GM18499 (cell line): ENCODE results near the gene KLLN.
"Not testable (repeated sequence)": the region's sequence is repeated elsewhere in the genome, so short reads cannot be mapped to it uniquely, and the experiment has no call there.

Source experiments
- ATAC-seq: cut with Tn5 transposase; IDR thresholded peaks from one replicate; pipeline ENCODE4 v1.9.1; 2021; ENCODE audit warnings: moderate number of reproducible peaks; ENCODE audit not compliant: insufficient read depth, unreplicated experiment

KLLN gene

GRCh38 chr10:87844837-87845623, 18.3 kb downstream of the KLLN start:
- no peak for ATAC-seq

GRCh38 chr10:87843714-87844113, 19.6 kb downstream of the KLLN start:
- no peak for ATAC-seq

GRCh38 chr10:87842776-87843497, 20.4 kb downstream of the KLLN start:
- no peak for ATAC-seq

GRCh38 chr10:87842220-87842641, 21.1 kb downstream of the KLLN start:
- ATAC-seq: no peak

GRCh38 chr10:87841186-87841585, 22.1 kb downstream of the KLLN start:
- ATAC-seq: no peak

- ATAC-seq: no peak
Observed at GRCh38 chr10:87838650-87839049, 24.7 kb downstream of the KLLN start.

GRCh38 chr10:87837445-87837844, 25.9 kb downstream of the KLLN start:
- ATAC-seq: no peak

- ATAC-seq: no peak
Observed at GRCh38 chr10:87836098-87836497, 27.2 kb downstream of the KLLN start.

- no peak for ATAC-seq
Observed at GRCh38 chr10:87829986-87830729, 33.2 kb downstream of the KLLN start.

GRCh38 chr10:87829051-87829450, 34.3 kb downstream of the KLLN start:
- ATAC-seq: not testable (repeated sequence)

GRCh38 chr10:87827681-87828080, 35.7 kb downstream of the KLLN start:
- ATAC-seq: no peak

- no peak for ATAC-seq
Observed at GRCh38 chr10:87826653-87827052, 36.7 kb downstream of the KLLN start.

- no peak for ATAC-seq
Observed at GRCh38 chr10:87819289-87819585, 44.1 kb downstream of the KLLN start.

- ATAC-seq: no peak
Observed at GRCh38 chr10:87818505-87819288, 44.6 kb downstream of the KLLN start.

GRCh38 chr10:87817609-87818504, 45.5 kb downstream of the KLLN start, which contains the start of gene ATAD1:
ATAD1 (minus strand) TSS chr10:87818226; CDS start chr10:87814599, 3,627 bp downstream.
- no peak for ATAC-seq

GRCh38 chr10:87816898-87817608, 46.3 kb downstream of the KLLN start:
- no peak for ATAC-seq

GRCh38 chr10:87816163-87816897, 47.0 kb downstream of the KLLN start:
- no peak for ATAC-seq
